GM21619 (cell line): ENCODE results near the gene PIGM.

ENCODE experiments used
- ATAC-seq: cut with Tn5 transposase; IDR thresholded peaks from one replicate; pipeline ENCODE4 v1.9.1; 2021; ENCODE audit not compliant: unreplicated experiment

PIGM gene

DNA sequence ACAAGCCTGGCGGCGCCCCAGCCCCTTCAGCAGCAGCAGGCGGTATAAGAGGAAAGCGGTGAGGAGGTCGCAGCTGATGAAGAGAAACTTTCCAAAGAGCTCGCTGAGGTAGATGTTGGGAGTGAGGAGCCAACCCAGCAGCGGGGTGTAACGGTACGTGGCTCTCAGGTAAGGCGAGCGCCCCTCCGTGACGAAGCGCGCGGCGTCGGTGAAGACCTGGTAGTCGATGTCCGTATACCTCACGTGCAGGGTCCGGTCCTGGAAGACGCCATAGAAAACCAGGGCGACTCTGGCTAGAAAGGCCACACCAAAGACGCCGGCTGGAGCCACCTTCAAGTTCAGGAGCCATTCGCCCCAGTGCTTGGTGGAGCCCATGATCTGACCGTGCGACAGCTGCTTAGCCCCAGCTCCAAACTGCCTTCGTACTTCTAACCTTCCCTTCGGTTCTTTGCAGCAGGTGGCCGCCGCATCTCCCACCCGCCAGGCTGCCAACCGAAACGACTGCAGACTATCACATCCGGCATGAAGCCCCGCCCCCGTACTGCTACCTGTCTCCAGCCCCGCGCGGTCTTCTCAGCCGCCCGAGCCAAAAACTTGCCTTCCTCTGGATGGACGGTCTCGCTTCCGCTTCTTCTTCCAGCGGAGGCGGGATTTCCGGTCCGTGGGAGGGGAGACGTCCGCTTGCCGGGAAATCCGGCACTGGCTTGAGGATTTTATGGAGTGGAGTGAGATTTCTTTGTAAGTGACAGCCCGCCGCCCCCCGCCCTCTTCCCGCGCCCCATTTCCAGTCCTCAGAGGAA lies at the start of gene PIGM:
Gene PIGM, minus strand, starts transcription at position 626 of the 800 bp plus-strand sequence. Its CDS starts 251 bp downstream, at position 375.
- ATAC-seq = peak; percentile 95

DNA sequence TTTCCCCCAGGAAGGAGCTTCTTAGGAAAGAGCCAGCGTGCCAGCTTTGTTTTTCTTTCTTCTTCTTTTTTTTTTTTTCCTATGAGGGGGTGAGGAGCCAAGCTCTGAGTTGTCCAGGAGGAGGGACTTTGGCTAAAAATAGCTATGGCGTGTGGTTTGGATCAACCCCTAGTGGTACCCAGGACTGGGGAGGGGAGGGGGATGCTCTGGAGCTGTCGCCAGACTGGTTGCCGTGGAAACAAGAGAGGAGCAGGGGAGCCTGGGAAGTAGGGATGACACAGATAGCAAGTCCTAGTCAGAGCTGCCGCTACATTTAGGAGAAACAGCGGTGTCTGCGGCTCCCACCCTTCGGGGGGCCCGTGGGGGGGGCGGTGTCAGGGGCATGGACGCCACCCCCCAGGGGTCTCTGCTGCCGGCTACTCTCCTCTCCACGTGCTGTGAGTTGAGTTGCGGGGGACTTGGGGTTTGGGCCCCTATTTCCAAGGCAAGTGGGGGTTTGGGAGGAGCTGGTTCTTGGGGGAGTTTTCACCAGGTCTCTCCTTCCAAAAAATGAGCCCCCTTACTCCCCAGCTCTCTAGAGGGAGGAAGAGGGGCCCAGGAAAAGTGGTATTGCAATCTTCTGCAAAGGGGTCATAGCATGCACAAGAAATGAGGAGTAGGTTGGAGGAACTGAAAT lies 49.6 kb upstream of the PIGM start, which contains the start of gene KCNJ9:
Gene KCNJ9, plus strand, starts transcription at position 278 of the 676 bp plus-strand sequence. CDS start 2,493 bp downstream, outside the sequence.
- ATAC-seq = no peak

DNA sequence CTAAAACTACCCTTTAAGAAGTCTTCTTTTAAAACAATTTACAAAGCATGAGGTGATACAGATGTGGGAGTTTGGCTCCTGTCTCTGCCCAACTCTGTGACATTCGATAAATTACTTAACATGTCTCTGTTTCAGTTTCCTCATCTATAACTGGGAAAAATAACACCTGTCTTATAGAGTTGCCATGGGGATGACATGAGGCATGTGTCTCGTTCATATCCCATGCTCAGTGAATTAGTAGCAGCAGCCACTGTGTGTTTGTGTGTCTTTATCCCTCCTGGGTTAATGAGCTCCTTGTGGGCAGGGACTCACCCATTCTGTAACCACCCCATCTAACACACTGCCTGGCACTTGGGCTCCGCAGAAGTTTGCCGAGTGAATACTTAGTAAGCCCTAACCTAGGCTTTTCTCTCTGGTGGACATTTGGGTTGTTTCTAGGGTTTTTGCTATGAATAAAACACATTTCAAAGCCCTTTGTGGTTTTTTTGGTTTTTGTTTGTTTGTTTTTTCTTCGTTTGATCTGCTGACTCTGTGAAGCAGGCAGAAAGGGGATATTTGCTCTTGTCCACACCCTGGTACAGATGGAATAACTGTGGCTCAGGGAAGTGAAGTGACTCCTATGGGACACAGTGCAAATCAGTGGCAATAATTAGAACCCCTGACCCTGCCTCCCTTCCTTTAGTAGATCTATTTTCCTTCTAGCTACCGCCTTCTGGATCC lies 48.8 kb upstream of the PIGM start:
- no peak for ATAC-seq

DNA sequence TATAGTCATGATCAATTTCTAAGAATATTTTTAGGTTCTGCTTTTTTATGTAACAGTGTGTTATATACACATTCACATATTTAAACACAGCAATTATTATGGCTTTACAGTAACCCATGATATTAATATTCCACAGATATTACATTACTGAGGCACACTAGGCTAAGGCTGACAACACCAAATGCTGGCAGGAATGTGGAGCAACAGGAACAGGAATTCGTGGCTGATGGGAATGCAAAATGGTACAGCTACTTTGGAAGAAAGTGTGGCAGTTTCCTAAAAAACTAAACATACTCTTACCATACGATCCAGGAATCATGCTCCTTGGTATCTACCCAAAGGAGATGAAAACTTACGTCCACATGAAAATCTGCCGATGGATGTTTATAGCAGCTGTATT lies 47.7 kb upstream of the PIGM start:
- no peak for ATAC-seq

DNA sequence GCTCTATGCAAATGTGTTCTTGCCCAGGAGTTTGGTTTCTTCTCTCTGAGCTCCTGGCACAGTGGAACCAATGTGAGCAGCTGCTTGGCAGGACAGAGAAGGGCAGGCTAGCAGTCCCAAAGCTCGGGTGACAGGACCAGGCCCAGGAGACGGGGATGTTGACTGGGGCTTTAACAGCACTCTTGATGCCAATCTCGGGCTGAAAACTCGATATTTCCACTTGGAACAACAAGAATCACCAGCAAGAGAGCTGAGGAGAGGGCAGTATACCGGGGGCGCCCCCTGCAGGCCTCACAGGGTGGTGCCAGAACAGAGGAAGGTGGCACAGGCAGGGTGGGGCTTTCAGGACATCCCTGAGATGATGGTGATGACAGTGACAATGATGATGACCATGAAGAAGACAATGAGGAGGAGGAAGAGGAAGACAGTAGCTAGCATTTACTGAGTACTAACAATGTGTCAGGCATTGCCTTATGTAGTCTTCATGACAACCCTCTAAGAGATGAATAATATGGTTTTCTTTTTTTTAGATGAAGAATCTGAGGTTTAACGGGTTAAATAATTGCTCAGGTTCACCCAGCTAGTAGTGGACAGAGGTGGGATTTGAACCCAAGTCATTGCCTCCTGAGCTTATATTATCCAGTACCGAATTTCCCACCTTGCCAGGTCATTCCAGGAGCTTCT lies 46.9 kb upstream of the PIGM start:
- ATAC-seq = no peak

DNA sequence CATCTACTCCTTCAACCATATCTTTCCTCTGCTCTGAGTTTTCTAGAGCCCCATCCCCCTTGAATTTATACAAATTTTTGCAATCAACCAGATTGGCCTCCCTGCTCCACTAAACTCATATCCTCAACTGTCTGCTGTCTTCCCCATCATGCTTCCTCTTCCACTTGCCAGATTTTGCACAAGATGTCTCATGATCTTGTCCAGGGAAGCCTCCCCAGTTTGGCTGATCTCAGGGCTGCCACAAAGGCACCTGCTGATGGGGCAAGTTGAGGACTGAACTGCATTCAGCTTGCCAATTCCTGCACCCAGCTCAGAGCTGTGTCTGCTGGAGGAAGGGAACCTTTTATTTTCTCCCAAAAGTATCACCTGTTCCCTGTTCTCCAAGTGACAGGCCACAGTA lies 45.7 kb upstream of the PIGM start:
- ATAC-seq = no peak

DNA sequence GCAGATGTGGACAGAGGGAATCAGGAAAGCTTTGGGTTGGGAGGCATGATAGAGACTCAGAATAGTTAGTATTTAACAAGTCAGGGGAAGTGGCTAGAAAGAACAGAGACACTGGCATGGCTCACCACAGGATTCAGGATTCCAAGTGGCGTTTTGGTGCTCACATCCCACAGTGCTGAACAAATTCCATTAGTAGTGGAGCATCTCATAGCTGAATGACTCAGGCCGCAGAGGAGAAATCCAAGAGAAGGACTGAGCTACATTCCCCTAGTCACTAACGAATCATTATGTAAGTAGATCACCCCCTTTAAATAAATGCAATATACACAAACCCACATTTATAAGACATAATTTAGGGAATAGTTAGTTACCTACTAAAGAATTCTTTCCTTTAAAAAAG lies 44.5 kb upstream of the PIGM start:
- ATAC-seq = no peak

DNA sequence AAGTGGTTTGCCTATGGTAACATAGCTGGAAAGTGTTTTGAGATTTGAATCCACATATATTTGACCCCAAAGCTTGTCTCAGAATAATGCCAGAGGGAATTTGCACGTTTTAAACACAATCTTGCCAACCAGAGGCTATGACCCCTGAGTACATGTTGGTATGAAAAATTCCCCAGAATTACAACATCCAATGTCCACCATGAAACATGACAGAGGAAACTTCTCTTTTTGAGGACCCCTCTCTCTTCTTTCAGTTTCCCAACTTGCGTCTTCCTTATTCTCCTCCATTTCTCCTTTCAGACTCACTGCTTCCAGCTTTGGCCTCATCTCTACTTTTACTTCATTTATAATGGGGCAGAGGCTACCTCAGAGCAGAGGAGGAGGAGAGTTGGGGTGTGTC lies 44.0 kb upstream of the PIGM start:
- no peak for ATAC-seq

DNA sequence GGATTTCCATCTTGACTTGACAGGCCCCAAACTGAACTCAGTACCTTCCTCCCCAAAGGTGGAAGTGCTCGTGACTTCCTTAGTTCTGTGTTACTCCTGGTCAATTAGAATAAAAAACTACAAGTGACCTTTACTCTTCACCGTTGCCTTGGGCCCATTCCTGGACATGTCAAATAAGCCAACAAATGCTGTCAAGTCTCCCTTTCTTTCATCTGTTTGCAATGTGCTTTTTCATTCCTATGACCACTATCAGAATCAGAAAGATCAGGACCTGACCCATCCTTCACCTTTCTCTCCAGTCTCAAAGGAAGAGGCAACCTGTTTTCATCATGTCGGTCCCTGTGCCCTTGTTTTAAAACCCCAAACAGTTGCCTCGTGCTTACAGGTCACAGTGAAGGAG lies 43.1 kb upstream of the PIGM start:
- ATAC-seq = no peak

DNA sequence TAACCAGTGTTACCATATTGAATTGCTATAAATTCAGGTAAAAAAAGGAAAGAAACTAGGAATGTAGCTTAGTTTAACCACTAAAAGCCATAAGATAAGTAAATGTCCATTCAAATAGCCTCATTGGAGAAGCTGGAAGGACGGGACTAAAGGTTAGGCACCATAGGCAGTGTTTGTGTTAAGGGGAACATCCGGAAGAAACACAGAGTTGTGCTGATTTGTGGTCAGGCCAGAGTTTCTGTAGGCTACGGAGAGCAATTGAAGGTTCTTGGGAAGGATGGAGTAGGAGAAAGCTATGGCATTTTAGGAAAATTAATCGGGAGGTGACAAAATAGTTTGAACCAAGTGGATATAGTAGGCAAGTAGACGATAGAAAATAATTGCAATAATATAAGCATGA lies 39.5 kb upstream of the PIGM start:
- ATAC-seq = no peak

DNA sequence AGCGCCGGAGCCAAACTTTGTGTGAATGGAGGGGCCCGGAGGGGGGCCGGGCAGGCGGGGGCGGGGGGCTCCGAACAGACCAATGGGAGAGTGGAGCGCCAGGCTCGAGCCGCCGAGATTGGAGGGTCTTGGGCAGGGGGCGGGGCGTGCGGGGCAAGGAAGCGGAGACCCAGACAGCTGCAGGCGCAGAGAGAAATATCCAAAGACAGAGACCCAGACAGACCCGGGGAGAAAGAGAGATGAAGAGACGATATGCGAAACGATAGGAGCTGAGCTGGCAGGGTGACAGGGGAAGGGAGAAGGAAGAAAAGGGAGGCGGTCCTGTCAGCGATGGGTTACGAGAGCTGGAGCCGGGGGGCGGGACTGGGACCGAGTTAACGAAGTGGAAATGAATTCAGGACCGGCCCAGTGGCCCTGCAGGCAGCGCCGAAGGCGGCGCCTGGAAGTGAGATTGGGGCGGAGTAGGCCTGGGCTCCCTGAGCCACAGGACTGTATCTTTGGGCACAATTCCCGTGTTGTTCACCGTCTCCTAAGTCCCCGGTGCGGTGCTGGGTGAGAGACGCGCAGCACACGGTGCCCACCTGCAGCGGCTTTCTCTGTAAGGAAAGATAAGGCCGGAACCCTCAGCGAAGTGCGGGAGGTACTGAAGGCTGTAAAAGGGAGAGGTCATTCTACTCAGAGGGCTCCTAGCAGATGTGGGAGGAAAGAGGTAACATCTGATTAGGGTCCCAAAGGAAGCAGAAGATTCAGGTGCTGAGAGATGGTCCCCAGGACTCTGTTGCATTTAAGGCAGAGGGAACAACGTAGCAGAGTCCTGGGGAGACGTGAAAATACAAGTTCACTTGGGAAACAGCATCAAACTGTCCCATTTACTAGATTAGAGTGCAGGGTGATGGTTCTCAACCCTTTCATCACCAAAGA lies 38.7 kb upstream of the PIGM start:
- no peak for ATAC-seq

DNA sequence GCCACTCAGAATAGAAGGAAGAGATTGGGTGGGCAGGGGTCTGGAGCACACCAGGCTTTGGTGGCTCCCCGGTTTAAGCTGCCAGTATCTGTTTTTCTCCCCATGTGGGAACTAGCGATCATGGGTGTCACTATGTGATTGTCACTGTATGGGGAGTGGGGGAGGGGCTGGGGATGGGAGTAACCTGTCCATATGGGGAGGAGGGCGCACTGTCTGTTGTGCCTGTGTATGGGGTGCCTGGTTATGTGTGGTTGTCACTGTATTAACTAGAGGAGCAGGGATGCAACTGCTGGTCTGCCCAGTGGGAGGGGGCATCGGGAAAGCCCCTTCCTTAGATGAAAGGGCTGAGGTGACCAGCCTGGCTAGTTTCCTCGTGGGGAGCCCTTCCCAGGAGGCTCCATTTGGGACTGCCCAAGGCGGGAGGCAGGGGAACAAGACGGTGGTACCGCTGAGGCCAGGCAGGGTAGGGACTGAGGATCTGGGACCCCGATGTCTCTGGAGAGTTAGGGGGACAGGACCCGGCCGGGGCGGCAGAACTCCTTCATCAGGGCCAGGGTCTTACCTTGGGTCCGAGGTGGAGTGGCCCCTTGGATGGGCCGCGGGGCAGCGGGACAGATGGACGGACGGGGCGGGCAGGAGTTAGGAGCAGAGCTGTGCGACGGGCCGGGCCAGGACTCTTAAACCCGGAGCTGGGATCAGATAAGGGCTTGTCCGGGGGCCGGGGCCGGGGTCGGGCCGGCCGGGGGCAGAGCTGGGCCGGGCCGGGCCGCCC lies 37.9 kb upstream of the PIGM start, which contains the start of gene KCNJ10:
Gene KCNJ10, minus strand, starts transcription at position 701 of the 772 bp plus-strand sequence. CDS start 27,628 bp downstream, outside the sequence.
- no peak for ATAC-seq

DNA sequence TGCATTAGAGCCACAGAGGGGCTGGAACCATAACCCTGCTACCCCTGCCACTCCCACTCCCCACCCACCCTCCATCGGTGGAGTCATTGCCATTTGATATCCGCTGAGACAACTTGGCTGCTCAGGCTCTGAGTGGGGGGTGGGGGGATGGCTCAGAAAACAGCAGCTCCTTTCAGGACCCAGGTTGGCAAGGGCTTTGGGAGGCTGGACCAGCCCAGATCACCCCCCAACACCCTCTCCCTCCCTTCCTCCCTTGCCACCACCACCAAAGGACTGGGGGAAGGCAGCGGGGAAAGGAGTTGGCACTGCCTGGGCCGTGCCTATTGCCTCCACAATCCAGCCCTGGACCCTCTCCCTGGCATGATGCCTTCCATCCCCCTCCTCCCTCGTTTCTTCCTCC lies 36.4 kb upstream of the PIGM start:
- no peak for ATAC-seq

DNA sequence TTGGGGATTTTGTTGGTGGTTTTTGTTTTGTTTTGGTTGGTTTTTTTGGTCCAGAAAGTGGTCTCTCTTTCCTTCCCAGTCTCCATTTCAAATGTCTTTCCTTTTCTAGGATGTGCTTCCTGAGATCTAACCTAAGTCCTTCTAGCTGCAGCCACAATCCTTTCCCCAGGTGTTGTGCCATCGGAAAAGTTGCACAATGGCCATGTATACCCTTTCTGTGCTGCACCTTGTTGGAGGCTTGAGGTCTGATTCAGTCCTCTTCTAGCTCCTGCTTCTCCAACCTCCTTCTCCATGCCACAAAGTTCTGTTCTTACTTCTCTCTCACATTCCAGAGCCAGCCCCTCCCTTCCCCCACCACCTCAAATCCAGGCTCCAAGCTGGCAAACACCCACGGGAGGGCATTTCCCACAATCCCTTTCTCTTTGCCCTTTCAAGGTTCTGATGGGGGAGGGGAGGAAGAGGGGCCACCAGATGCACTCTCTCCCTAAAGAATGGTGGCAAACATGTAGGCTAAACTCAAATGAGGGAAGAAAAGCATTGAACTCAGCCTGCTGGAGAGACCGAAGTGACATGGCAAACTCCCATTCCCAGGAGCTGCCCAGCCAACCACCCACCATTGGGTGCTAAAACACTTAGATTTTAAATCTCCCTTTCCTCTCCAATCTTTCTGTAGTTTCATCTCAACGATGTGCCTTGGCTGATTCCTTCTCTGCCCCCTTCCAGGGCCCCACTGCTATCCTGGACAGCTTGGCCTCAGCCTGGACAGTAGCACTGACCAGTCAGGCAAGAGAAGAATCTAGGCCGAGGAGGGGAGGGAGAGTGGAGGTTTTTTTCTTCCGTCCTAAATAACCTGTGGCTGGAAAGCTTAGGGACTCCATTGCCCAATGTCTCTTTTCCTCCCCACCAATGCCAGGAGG lies 35.3 kb upstream of the PIGM start:
- ATAC-seq = no peak

DNA sequence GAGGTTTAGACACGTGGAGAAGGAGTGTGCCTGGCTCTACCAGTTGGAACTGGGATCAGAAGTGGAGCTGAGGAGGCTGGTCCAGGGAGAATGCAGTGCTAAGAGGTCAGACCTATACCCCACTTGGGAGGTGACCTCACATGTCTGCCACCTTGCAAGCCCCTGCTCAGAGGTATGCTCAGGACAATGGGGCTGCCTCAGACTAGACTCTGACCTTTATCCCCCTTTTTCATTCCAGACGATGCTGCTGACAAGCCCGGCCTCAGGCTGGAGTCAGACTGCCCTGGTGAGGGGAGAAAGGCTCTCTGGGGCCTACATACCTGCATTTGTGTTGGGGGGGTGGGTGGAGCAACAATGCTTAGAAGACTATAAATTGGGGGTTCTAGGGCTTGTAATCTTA lies 33.0 kb upstream of the PIGM start:
- no peak for ATAC-seq

DNA sequence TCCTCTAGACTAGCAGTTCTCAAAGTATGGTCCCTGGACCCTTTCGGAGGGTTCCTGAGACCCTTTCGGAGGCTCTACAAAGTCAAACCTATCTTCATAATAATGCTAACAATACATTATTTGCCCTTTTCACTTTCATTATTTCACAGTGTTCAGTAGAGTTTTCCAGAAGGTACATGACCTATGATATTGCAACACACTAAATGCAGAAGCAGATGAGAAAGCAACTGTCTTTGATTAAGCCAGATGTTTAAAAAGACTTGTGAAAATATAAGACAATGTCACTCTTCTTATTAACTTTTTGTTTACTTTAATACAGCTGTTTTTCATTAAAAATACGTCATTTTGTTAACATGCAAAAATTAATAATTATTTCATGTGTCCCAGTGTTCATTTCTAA lies 32.4 kb upstream of the PIGM start:
- ATAC-seq = no peak

DNA sequence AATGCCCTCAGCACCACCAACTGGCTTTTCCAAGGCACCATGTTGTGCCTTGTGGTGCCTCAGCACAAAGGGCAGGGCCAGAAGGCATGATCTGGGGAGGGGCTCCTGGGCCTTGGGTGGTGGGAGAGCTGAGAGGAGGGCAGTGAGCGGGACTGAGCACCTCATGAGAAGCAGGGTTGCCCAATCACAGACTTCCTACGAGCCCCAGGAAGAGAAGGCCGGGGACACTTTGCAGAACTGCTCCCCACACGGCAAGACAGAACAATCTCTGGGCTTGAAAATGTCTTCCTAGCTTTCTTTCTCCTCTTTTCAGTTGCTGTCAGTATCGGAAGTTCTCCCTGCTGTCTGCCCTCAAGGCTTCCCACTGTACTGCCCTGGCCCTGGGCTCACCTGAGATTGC lies 31.4 kb upstream of the PIGM start:
- no peak for ATAC-seq

DNA sequence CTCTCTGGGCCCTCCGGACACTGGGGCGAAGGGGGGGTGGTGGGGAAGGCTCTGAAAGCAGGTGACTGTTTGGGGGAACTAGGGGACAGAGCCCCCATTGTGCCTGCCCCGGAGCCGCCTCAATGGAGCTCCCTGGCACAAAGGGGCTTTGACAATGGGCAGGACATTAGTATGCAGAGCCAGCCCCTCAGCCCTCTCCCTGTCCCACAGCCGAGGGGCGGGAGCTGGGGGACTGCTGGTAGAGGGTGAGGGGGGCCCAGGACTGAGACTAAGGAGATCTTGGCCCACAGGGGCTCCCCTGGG lies 30.4 kb upstream of the PIGM start:
- no peak for ATAC-seq
